KMS-11 (cell line): Measurements from ENCODE around the gene PTPRJ.
"Not testable (repeated sequence)": the region's sequence is repeated elsewhere in the genome, so short reads cannot be mapped to it uniquely, and the experiment has no call there.

Experiments
- H2AFZ ChIP-seq: fragments of 200-600 bp; sonication (generic); 2 replicates; pipeline ENCODE4 v1.6.1; 2016; ENCODE audit warnings: antibody characterized with exemption, mixed run types, low read depth
- H3K27ac ChIP-seq: fragments of 200-600 bp; sonication (generic); 2 replicates; pipeline ENCODE4 v1.6.1; 2016; ENCODE audit warnings: mild to moderate bottlenecking, mixed run types
- H3K27me3 ChIP-seq: fragments of 200-600 bp; sonication (generic); 2 replicates; pipeline ENCODE4 v1.6.1; 2017; ENCODE audit warnings: mild to moderate bottlenecking, low read depth, mixed run types, moderate library complexity; ENCODE audit not compliant: insufficient read depth
- H3K36me3 ChIP-seq: fragments of 200-600 bp; sonication (generic); 2 replicates; pipeline ENCODE4 v1.6.1; 2017; ENCODE audit warnings: mild to moderate bottlenecking, mixed run types; ENCODE audit not compliant: insufficient read depth
- H3K4me1 ChIP-seq: fragments of 200-600 bp; sonication (generic); 2 replicates; pipeline ENCODE4 v1.6.1; 2016; ENCODE audit warnings: mild to moderate bottlenecking, low read depth, mixed run types; ENCODE audit not compliant: poor library complexity, severe bottlenecking
- H3K4me2 ChIP-seq: fragments of 200-600 bp; sonication (generic); 2 replicates; pipeline ENCODE4 v1.7.0; 2016; ENCODE audit warnings: mild to moderate bottlenecking, mixed run types
- H3K4me3 ChIP-seq: fragments of 200-600 bp; sonication (generic); IDR thresholded peaks from 2 replicates; pipeline ENCODE4 v1.6.1; 2017; ENCODE audit warnings: low read depth, low read length, mixed read lengths; ENCODE audit not compliant: insufficient read depth
- H3K79me2 ChIP-seq: fragments of 200-600 bp; sonication (generic); 2 replicates; pipeline ENCODE4 v1.6.1; 2016; ENCODE audit warnings: low read depth, mixed run types; ENCODE audit not compliant: insufficient read depth
- H3K9ac ChIP-seq: fragments of 200-600 bp; sonication (generic); 2 replicates; pipeline ENCODE4 v1.6.1; 2016; ENCODE audit warnings: mild to moderate bottlenecking, mixed run types
- H4K20me1 ChIP-seq: fragments of 200-600 bp; sonication (generic); 2 replicates; pipeline ENCODE4 v1.6.1; 2016; ENCODE audit warnings: mild to moderate bottlenecking, mixed run types; ENCODE audit not compliant: insufficient read depth
- TF ChIP-seq, protein P1 (sequence below): fragments of 200-600 bp; sonication (generic); conservative IDR thresholded peaks from 2 replicates; pipeline ENCODE4 v1.6.1; 2017; ENCODE audit warnings: low read depth, mild to moderate bottlenecking, antibody characterized with exemption, low read length, moderate library complexity, mixed read lengths

Gene PTPRJ

GRCh38 chr11:47946682-47947559 lies 33.4 kb upstream of the PTPRJ start:
- Histone ChIP-seq H3K79me2 (no peaks in the 10 kb centered on the region), H4K20me1 (no peaks in the 10 kb centered on the region), H3K4me1 (peaks cover 8% of the 10 kb centered on the region), H3K36me3 (no peaks in the 10 kb centered on the region), H3K4me3 (no peak overlapping the region), H3K9ac (no peak overlapping the region), H3K27me3 (no peaks in the 10 kb centered on the region), H3K4me2 (no peak overlapping the region), H3K27ac (no peak overlapping the region), H2AFZ (no peak overlapping the region)
- TF ChIP-seq, protein P1, sequence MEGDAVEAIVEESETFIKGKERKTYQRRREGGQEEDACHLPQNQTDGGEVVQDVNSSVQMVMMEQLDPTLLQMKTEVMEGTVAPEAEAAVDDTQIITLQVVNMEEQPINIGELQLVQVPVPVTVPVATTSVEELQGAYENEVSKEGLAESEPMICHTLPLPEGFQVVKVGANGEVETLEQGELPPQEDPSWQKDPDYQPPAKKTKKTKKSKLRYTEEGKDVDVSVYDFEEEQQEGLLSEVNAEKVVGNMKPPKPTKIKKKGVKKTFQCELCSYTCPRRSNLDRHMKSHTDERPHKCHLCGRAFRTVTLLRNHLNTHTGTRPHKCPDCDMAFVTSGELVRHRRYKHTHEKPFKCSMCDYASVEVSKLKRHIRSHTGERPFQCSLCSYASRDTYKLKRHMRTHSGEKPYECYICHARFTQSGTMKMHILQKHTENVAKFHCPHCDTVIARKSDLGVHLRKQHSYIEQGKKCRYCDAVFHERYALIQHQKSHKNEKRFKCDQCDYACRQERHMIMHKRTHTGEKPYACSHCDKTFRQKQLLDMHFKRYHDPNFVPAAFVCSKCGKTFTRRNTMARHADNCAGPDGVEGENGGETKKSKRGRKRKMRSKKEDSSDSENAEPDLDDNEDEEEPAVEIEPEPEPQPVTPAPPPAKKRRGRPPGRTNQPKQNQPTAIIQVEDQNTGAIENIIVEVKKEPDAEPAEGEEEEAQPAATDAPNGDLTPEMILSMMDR = no peak

GRCh38 chr11:47948137-47948536 lies 32.2 kb upstream of the PTPRJ start:
- TF ChIP-seq, protein P1 = no peak
- Histone ChIP-seq H3K36me3 (no peaks in the 10 kb centered on the region), H3K4me2 (no peak overlapping the region), H2AFZ (no peak overlapping the region), H3K79me2 (no peaks in the 10 kb centered on the region), H4K20me1 (no peaks in the 10 kb centered on the region), H3K27me3 (no peaks in the 10 kb centered on the region), H3K4me1 (peaks cover 8% of the 10 kb centered on the region), H3K4me3 (no peak overlapping the region), H3K27ac (no peak overlapping the region), H3K9ac (no peak overlapping the region)

GRCh38 chr11:47949001-47949675 lies 31.2 kb upstream of the PTPRJ start:
- H3K4me1 ChIP-seq, H3K9ac ChIP-seq, H3K27me3 ChIP-seq, H3K4me2 ChIP-seq, H2AFZ ChIP-seq, H3K79me2 ChIP-seq, H3K27ac ChIP-seq, H4K20me1 ChIP-seq, H3K36me3 ChIP-seq, H3K4me3 ChIP-seq: not testable (repeated sequence)

DNA sequence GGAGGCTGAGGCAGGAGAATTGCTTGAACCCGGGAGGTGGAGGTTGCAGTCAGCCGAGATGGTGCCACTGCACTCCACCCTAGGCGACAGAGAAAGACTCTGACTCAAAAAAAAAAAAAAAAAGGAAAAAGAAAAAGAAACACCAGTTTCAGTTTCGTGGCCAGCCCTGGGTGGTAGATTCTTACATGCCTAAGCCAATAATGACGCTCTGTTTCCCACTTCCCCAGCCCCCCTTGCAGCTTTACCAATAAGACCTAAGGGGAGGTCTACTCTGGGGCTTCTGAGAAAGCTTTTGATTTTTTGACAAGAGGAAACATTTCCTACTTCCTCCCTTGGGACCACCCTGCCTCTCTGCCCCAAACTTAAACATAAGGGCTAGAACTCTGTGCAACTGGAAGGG lies 30.0 kb upstream of the PTPRJ start:
- no peak overlapping the region for H3K4me3 ChIP-seq
- H3K27ac ChIP-seq = no peak overlapping the region
- no peaks in the 10 kb centered on the region for H3K36me3 ChIP-seq
- H3K4me2 ChIP-seq = peak overlapping the region; percentile 36; the same call in 1 of the 2 replicates
- H3K27me3 ChIP-seq = no peaks in the 10 kb centered on the region
- no peak overlapping the region for H3K9ac ChIP-seq
- H3K4me1 ChIP-seq = peaks cover 15% of the 10 kb centered on the region
- TF ChIP-seq, protein P1 = no peak
- no peaks in the 10 kb centered on the region for H3K79me2 ChIP-seq
- H2AFZ ChIP-seq = no peak overlapping the region
- no peaks in the 10 kb centered on the region for H4K20me1 ChIP-seq

GRCh38 chr11:47951504-47951903 lies 28.9 kb upstream of the PTPRJ start:
- not testable (repeated sequence) for H3K9ac ChIP-seq, H4K20me1 ChIP-seq, H3K79me2 ChIP-seq, H2AFZ ChIP-seq, H3K36me3 ChIP-seq, H3K27me3 ChIP-seq, H3K4me3 ChIP-seq, H3K27ac ChIP-seq, H3K4me2 ChIP-seq
- H3K4me1 ChIP-seq = peaks cover 19% of the 10 kb centered on the region
